Mucosa of rectum (tissue), 2 donors: ENCODE data around the gene SFI1.

ENCODE experiments used
- H3K27ac ChIP-seq, 2 donors: one replicate each; pipeline ENCODE4 v1.7.0; 2013; ENCODE audit warnings: inconsistent platforms in 2 of 2, low read depth in 2 of 2, low read length in 2 of 2
- H3K27me3 ChIP-seq, 2 donors: one replicate each; pipeline ENCODE4 v1.7.0; 2013; ENCODE audit warnings: low read length in 2 of 2; ENCODE audit not compliant: control insufficient read depth in 2 of 2, insufficient read depth in 2 of 2
- H3K36me3 ChIP-seq, 2 donors: one replicate each; pipeline ENCODE4 v1.7.0; 2013; ENCODE audit warnings: low read length in 2 of 2; ENCODE audit not compliant: control insufficient read depth in 2 of 2, insufficient read depth in 2 of 2
- H3K4me1 ChIP-seq, 2 donors: one replicate each; pipeline ENCODE4 v1.7.0; 2013; ENCODE audit warnings: low read length in 2 of 2, mild to moderate bottlenecking in 1 of 2; ENCODE audit not compliant: control insufficient read depth in 2 of 2, insufficient read depth in 2 of 2
- H3K4me3 ChIP-seq, 2 donors: one replicate each; pipeline ENCODE4 v1.7.0; 2013; ENCODE audit warnings: low read length in 2 of 2
- H3K9ac ChIP-seq, 2 donors: one replicate each; pipeline ENCODE4 v1.7.0; 2013; ENCODE audit warnings: low read length in 2 of 2, low read depth in 1 of 2, mild to moderate bottlenecking in 1 of 2
- H3K9me3 ChIP-seq, 2 donors: one replicate each; pipeline ENCODE4 v1.7.0; 2013; ENCODE audit warnings: low read length in 2 of 2; ENCODE audit not compliant: control insufficient read depth in 2 of 2
- donor health status: healthy.
- donor health status: Normal muscosa, but diverticular disease.

The SFI1 gene

DNA sequence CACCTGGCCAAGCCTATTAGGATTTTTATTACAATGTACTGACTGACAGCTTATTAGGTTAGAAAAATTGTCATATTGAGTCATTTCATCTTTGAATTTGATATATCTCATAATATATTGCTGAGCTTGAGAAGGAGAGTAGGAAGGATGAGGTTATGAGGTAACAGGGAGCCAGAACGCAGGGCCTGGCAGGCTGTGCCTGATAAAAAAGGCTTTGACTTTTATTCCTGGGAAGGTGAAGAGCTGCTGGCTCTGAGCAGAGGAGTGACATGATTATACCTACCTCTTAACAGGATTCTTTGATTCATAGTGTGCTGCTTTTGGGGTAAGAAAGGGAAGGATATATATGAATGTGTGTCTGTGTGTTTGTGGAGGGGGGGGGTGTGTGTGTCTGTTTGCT lies 70.9 kb downstream of the SFI1 start:
- H3K27me3 ChIP-seq = no peaks in the 10 kb centered on the region
- peaks cover 0 to 2% of the 10 kb centered on the region in 2 donors for H3K36me3 ChIP-seq
- no peaks in the 10 kb centered on the region for H3K9me3 ChIP-seq
- H3K9ac ChIP-seq = no peak overlapping the region
- no peak overlapping the region for H3K27ac ChIP-seq
- H3K4me1 ChIP-seq = no peaks in the 10 kb centered on the region
- no peak overlapping the region for H3K4me3 ChIP-seq

DNA sequence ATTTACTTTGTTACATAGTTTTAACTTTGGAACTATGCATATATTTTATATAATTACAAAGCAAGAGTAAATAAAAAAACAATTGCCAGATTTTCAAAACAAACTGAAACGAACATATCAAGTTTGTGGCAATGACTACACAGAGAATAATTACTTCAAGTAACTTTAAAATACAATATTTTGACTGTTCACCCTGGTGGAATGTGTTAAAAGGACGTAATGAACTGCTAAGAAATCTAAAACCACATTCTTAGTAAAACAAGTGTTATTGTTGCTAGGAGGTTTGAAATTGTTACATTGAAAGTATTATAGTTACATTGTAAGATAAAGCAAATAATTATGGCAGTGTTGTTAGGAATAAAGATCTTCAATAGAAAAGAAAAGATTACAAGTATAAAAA lies 71.4 kb downstream of the SFI1 start:
- H3K27ac ChIP-seq = no peak overlapping the region
- no peaks in the 10 kb centered on the region for H3K4me1 ChIP-seq
- peaks cover 0 to 3% of the 10 kb centered on the region in 2 donors for H3K36me3 ChIP-seq
- no peaks in the 10 kb centered on the region for H3K27me3 ChIP-seq
- H3K9ac ChIP-seq = no peak overlapping the region
- H3K4me3 ChIP-seq = no peak overlapping the region
- no peaks in the 10 kb centered on the region for H3K9me3 ChIP-seq

- Histone ChIP-seq H3K9ac (no peak overlapping the region), H3K27ac (no peak overlapping the region), H3K36me3 (peaks cover 3 to 11% of the 10 kb centered on the region in 2 donors), H3K27me3 (no peaks in the 10 kb centered on the region), H3K4me1 (no peaks in the 10 kb centered on the region), H3K4me3 (no peak overlapping the region), H3K9me3 (no peaks in the 10 kb centered on the region)
Measured at GRCh38 chr22:31569126-31569525, 72.8 kb downstream of the SFI1 start.

GRCh38 chr22:31572939-31573338 lies 76.6 kb downstream of the SFI1 start:
- no peak overlapping the region for H3K27ac ChIP-seq
- peaks cover 10 to 34% of the 10 kb centered on the region in 2 donors for H3K36me3 ChIP-seq
- H3K9me3 ChIP-seq = no peaks in the 10 kb centered on the region
- no peaks in the 10 kb centered on the region for H3K27me3 ChIP-seq
- no peaks in the 10 kb centered on the region for H3K4me1 ChIP-seq
- H3K4me3 ChIP-seq = no peak overlapping the region
- no peak overlapping the region for H3K9ac ChIP-seq

- H3K9me3 ChIP-seq = no peaks in the 10 kb centered on the region
- H3K9ac ChIP-seq = no peak overlapping the region
- H3K36me3 ChIP-seq = peaks cover 15 to 42% of the 10 kb centered on the region in 2 donors
- H3K4me3 ChIP-seq = no peak overlapping the region
- no peaks in the 10 kb centered on the region for H3K4me1 ChIP-seq
- H3K27ac ChIP-seq = no peak overlapping the region
- H3K27me3 ChIP-seq = no peaks in the 10 kb centered on the region
Measured at GRCh38 chr22:31574055-31574670, 77.8 kb downstream of the SFI1 start.

DNA sequence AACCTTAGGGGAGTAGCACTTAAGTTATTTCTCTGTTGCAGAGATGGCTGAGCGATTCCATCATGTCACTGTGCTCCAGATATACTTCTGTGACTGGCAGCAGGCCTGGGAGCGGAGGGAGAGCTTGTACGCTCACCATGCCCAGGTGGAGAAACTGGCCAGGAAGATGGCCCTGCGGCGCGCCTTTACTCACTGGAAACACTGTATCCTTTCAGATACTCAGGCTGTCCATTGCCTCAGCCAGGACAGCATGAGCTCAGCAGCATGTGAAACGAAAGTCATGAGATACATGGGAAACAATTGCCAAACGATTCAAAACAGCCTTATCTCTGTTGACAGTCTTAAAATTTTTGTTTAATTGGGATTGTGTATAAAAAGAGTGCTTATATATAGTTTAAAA lies 78.9 kb downstream of the SFI1 start:
- H3K4me3 ChIP-seq = no peak overlapping the region
- H3K27ac ChIP-seq = no peak overlapping the region
- peaks cover 15 to 42% of the 10 kb centered on the region in 2 donors for H3K36me3 ChIP-seq
- no peaks in the 10 kb centered on the region for H3K4me1 ChIP-seq
- no peak overlapping the region for H3K9ac ChIP-seq
- H3K9me3 ChIP-seq = no peaks in the 10 kb centered on the region
- H3K27me3 ChIP-seq = no peaks in the 10 kb centered on the region

GRCh38 chr22:31577711-31578110 lies 81.4 kb downstream of the SFI1 start:
- Histone ChIP-seq H3K4me1 (no peaks in the 10 kb centered on the region), H3K9me3 (no peaks in the 10 kb centered on the region), H3K4me3 (no peak overlapping the region), H3K36me3 (peaks cover 15 to 40% of the 10 kb centered on the region in 2 donors), H3K27me3 (no peaks in the 10 kb centered on the region), H3K9ac (no peak overlapping the region), H3K27ac (no peak overlapping the region)

- Histone ChIP-seq H3K9ac (no peak overlapping the region), H3K27ac (no peak overlapping the region), H3K27me3 (no peaks in the 10 kb centered on the region), H3K4me1 (no peaks in the 10 kb centered on the region), H3K36me3 (peaks cover 15 to 35% of the 10 kb centered on the region in 2 donors), H3K4me3 (no peak overlapping the region), H3K9me3 (no peaks in the 10 kb centered on the region)
Measured at GRCh38 chr22:31578171-31578570, 81.8 kb downstream of the SFI1 start.

DNA sequence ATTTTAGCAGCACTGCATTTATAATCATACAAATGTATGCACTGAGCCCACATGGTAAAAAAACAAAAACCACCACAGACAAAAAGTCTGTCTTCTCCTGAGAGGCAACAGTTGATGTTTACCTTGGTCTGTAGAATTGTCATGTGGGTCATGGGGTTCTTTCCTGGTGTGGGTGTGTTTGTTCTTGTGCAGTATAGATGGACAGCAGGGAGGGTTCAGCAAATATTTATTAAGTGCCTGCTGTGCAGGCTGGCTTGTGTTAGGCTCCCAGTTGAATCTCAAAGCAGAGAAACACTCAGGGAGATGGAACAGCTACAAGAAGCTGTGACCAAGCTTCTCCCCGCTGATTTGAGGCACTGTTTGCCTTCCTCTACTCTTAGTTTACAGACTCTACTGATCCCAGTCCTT lies 83.5 kb downstream of the SFI1 start:
- H3K36me3 ChIP-seq = peaks cover 11 to 34% of the 10 kb centered on the region in 2 donors
- no peaks in the 10 kb centered on the region for H3K4me1 ChIP-seq
- H3K4me3 ChIP-seq = no peak overlapping the region
- no peak overlapping the region for H3K27ac ChIP-seq
- no peaks in the 10 kb centered on the region for H3K9me3 ChIP-seq
- no peaks in the 10 kb centered on the region for H3K27me3 ChIP-seq
- H3K9ac ChIP-seq = no peak overlapping the region

DNA sequence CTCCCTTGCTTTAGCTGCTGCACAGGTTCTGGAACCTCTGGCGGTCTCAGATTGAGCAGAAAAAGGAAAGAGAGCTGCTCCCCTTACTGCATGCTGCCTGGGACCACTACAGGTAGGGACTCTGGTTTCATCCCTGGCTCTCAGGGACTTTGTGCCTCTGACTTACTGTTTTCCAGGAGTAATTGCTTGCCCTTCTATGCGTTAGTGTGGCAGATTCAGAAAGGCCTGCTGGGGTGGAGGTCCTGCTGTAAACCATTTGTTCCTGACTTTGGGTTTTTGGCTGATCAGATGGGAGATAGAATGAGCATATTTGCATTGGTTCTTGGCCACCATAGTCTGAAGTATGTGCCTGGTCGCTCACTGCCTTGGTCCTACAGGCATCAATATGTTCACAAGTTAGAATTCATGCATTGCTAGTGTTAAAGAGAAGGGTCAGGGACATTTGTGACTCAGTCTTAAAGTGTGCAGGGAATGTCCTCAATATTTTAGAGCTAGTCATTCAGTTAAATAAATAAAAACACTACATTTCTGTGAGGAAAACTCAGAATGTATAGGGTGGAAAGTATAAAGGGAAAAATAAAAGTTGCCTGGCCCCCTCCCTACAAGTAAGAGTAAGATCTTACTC lies 87.6 kb downstream of the SFI1 start:
- no peaks in the 10 kb centered on the region for H3K27me3 ChIP-seq
- no peak overlapping the region for H3K9ac ChIP-seq
- no peak overlapping the region for H3K4me3 ChIP-seq
- peaks cover 3 to 31% of the 10 kb centered on the region in 2 donors for H3K36me3 ChIP-seq
- H3K4me1 ChIP-seq = no peaks in the 10 kb centered on the region
- no peak overlapping the region for H3K27ac ChIP-seq
- no peaks in the 10 kb centered on the region for H3K9me3 ChIP-seq
